Liver (tissue), 9 donors: ENCODE results near the gene PADI6. TPM values are rescaled to one million over a fixed set of nuclear protein-coding genes. Genes with fewer than 3 reads are reported as not detected.

Source experiments
- DNase-seq: peaks from one replicate; pipeline ENCODE4 v3.0.0-alpha.2; 2017; ENCODE audit warnings: low spot score
- H3K27ac ChIP-seq, 2 donors: one replicate each; pipeline ENCODE4 v1.7.0; 2013; ENCODE audit warnings: inconsistent platforms in 2 of 2, low read length in 2 of 2, control low read depth in 1 of 2, low read depth in 1 of 2, mild to moderate bottlenecking in 1 of 2
- H3K27me3 ChIP-seq, 4 donors: one replicate each; pipeline versions ENCODE4 v1.6.1 to v1.7.0; 2013; ENCODE audit warnings: low read length in 3 of 4, inconsistent platforms in 1 of 4, mild to moderate bottlenecking in 1 of 4, moderate library complexity in 1 of 4; ENCODE audit not compliant: control insufficient read depth in 4 of 4, insufficient read depth in 4 of 4
- H3K36me3 ChIP-seq, 4 donors: one replicate each; pipeline versions ENCODE4 v1.6.1 to v1.7.0; 2013; ENCODE audit warnings: low read length in 3 of 4, mild to moderate bottlenecking in 3 of 4, low read depth in 1 of 4, moderate library complexity in 1 of 4; ENCODE audit not compliant: control insufficient read depth in 4 of 4, insufficient read depth in 3 of 4
- H3K4me1 ChIP-seq, 4 donors: one replicate each; pipeline versions ENCODE4 v1.6.1 to v1.7.0; 2013; ENCODE audit warnings: low read length in 3 of 4, mild to moderate bottlenecking in 3 of 4, moderate library complexity in 1 of 4; ENCODE audit not compliant: control insufficient read depth in 4 of 4, insufficient read depth in 4 of 4
- H3K4me3 ChIP-seq, 3 donors: one replicate each; pipeline versions ENCODE4 v1.6.1 to v1.7.0; 2013; ENCODE audit warnings: low read length in 3 of 3, control low read depth in 1 of 3, low read depth in 1 of 3, mild to moderate bottlenecking in 1 of 3
- H3K9ac ChIP-seq, 2 donors: one replicate each; pipeline ENCODE4 v1.7.0; 2013; ENCODE audit warnings: low read length in 2 of 2, mild to moderate bottlenecking in 2 of 2, moderate library complexity in 2 of 2, control low read depth in 1 of 2, low read depth in 1 of 2
- H3K9me3 ChIP-seq, 4 donors: one replicate each; pipeline versions ENCODE4 v1.6.1 to v1.7.0; 2013; ENCODE audit warnings: low read length in 3 of 4; ENCODE audit not compliant: control insufficient read depth in 4 of 4
- EGR1 ChIP-seq, 2 donors: IDR thresholded peaks; 2 replicates each; pipeline ENCODE4 v1.6.1; 2016 to 2018; ENCODE audit warnings: antibody characterized with exemption in 2 of 2, low read depth in 2 of 2
- FOXA1 ChIP-seq: IDR thresholded peaks from 2 replicates; pipeline ENCODE4 v1.6.1; 2016; ENCODE audit warnings: antibody characterized with exemption
- FOXA2 ChIP-seq: IDR thresholded peaks from 2 replicates; pipeline ENCODE4 v1.6.1; 2016; ENCODE audit warnings: antibody characterized with exemption
- GABPA ChIP-seq, 2 donors: IDR thresholded peaks in 1 of 2; conservative IDR thresholded peaks in 1 of 2; 2 replicates each; pipeline ENCODE4 v1.6.1; 2016; ENCODE audit warnings: antibody characterized with exemption in 2 of 2, mild to moderate bottlenecking in 1 of 2, moderate library complexity in 1 of 2
- HNF4A ChIP-seq, 2 donors: conservative IDR thresholded peaks; 2 replicates each; pipeline ENCODE4 v1.6.1; 2016; ENCODE audit warnings: antibody characterized with exemption in 2 of 2, mild to moderate bottlenecking in 2 of 2
- JUND ChIP-seq, 2 donors: IDR thresholded peaks; 2 replicates each; pipeline ENCODE4 v1.6.1; 2016; ENCODE audit warnings: antibody characterized with exemption in 2 of 2
- NR2F2 ChIP-seq: IDR thresholded peaks from 2 replicates; pipeline ENCODE4 v1.6.1; 2016; ENCODE audit warnings: antibody characterized with exemption
- RAD21 ChIP-seq, 2 donors: IDR thresholded peaks; 2 replicates each; pipeline ENCODE4 v1.6.1; 2016; ENCODE audit warnings: antibody characterized with exemption in 2 of 2, mild to moderate bottlenecking in 2 of 2
- SP1 ChIP-seq: IDR thresholded peaks from 2 replicates; pipeline ENCODE4 v1.6.1; 2018; ENCODE audit warnings: antibody characterized with exemption, mild to moderate bottlenecking
- TAF1 ChIP-seq: conservative IDR thresholded peaks from 2 replicates; pipeline ENCODE4 v1.6.1; 2016; ENCODE audit warnings: antibody characterized with exemption, mild to moderate bottlenecking
- YY1 ChIP-seq: IDR thresholded peaks from 2 replicates; pipeline ENCODE4 v1.6.1; 2016; ENCODE audit warnings: antibody characterized with exemption, mild to moderate bottlenecking
- WGBS: extraction: QIAGEN DNeasy Blood & Tissue Kit; methylation state at CpG from one replicate; pipeline ENCODE4 v1.1.7; 2013; 5-methylcytosine and 5-hydroxymethylcytosine counted together
- polyA plus RNA-seq, 2 donors: library from polyadenylated mRNA; stranded (reverse) in 1 of 2; unstranded in 1 of 2; fragments of 200-250 nt in 1 of 2; fragments of >200 nt in 1 of 2; fragmentation: Nextera tagmentation in 1 of 2; extraction: Ambion mirVana in 1 of 2; gene quantifications; one replicate each; pipeline versions ENCODE4 v1.2.1 to v1.2.3, GENCODE V29; 2013 to 2015
- total RNA-seq, 2 donors: library from RNA; depleted of rRNA; stranded (reverse); fragments of >200 nt; gene quantifications; one replicate each; pipeline ENCODE4 v1.2.3, GENCODE V29; 2014
- TF ChIP-seq, protein P1 (sequence below): IDR thresholded peaks from 2 replicates; pipeline ENCODE4 v1.6.1; 2016; ENCODE audit warnings: antibody characterized with exemption
- TF ChIP-seq, protein P2 (sequence below): IDR thresholded peaks from 2 replicates; pipeline ENCODE4 v1.6.1; 2016; ENCODE audit warnings: antibody characterized with exemption
- TF ChIP-seq, protein P3 (sequence below): IDR thresholded peaks from 2 replicates; pipeline ENCODE4 v1.6.1; 2016; ENCODE audit warnings: antibody characterized with exemption
- TF ChIP-seq, protein P4 (sequence below): fragments of 150-350 bp; IDR thresholded peaks from 2 replicates; pipeline ENCODE4 v1.5.1; 2017; ENCODE audit warnings: improper control_type of control experiment, low read depth, low read length; ENCODE audit not compliant: missing input control
- TF ChIP-seq, protein P5 (sequence below): IDR thresholded peaks from 2 replicates; pipeline ENCODE4 v1.6.1; 2016; ENCODE audit warnings: antibody characterized with exemption, mild to moderate bottlenecking
- donor health status: healthy.
- donor health status: healthy.
- donor health status: healthy.
- donor health status: healthy.
- donor health status: healthy.

PADI6 gene
- total and polyA plus RNA-seq, 4 donors: not detected

DNA sequence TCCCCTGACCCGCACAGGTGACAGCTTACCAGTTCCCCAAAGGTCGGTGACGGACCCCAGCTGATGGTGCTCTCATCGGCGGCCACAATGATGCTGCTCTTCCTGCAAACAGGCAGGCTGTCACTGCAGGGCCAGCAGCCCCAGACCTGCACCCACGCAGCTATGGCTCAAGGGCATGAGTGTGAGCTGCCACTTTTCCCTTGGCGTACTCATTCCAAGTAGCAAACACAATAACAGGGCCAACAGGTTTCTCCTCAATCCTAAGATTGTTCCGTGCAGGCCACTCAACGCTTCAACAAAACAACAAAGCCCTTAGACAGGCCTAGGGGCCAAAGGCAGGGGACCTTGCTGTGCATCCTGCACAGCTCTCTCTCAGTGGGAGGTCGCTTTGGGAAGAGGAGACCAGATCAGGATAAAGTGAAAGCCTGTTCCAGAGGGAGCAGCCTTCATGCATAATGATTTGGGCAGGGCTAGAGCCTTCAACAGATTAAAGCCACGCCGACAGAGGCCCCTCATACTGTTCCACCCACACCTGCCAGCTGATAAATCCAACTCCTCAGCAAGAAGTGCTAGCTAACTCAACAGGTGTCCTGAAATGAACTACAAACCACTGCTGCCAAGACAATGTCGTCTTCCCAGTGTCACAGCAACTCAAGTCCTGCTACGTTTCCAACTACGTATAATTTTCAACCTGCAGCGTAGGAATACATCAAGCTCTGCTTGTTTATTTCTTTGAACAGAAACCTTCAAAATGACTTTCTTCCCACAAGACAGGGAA, 40.3 kb downstream of the PADI6 start:
- H3K27ac ChIP-seq: no peak overlapping the region
- WGBS: 93% methylated on average over 16 of the region's 16 CpGs
- H3K4me1 ChIP-seq: no peaks in the 10 kb centered on the region
- TF ChIP-seq FOXA1 (no peak), EGR1 (IDR thresholded peaks at IDR 0.05; ENCODE audit: low read depth in 2 of 2) (no peak), YY1 (no peak), TAF1 (no peak), NR2F2 (no peak), HNF4A (conservative IDR thresholded peaks at IDR 0.05) (no peak), SP1 (no peak), RAD21 (IDR thresholded peaks at IDR 0.05) (no peak)
- TF ChIP-seq, protein P1, sequence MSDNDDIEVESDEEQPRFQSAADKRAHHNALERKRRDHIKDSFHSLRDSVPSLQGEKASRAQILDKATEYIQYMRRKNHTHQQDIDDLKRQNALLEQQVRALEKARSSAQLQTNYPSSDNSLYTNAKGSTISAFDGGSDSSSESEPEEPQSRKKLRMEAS: no peak
- no peak for DNase-seq
- H3K9ac ChIP-seq: no peak overlapping the region
- no peaks in the 10 kb centered on the region for H3K27me3 ChIP-seq
- H3K9me3 ChIP-seq: no peaks in the 10 kb centered on the region
- no peak overlapping the region for H3K4me3 ChIP-seq
- H3K36me3 ChIP-seq: peaks cover 38 to 80% (median 59%) of the 10 kb centered on the region in 4 donors

DNA sequence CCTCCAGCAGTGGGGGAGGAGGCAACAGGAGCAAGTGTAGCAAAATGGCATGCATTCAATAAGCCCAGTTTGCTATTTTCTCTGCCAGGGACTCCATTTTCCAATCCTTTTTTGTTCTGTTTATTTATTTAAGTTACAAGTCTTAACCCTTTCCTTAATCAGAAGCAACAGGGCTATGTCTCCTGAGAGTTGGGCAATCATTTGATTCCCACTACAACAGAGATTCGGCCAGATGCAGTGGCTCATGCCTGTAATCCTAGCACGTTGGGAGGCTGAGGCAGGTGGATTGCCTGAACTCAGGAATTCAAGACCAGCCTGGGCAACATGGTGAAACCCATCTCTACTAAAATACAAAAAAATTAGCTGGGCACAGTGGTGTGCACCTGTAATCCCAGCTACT, 42.0 kb downstream of the PADI6 start:
- DNase-seq: no peak
- TF ChIP-seq GABPA (IDR thresholded peaks at IDR 0.05 in 1 of 2, conservative IDR thresholded peaks at IDR 0.05 in 1 of 2) (no peak), TAF1 (no peak), JUND (IDR thresholded peaks at IDR 0.05) (no peak)
- TF ChIP-seq, protein P2, sequence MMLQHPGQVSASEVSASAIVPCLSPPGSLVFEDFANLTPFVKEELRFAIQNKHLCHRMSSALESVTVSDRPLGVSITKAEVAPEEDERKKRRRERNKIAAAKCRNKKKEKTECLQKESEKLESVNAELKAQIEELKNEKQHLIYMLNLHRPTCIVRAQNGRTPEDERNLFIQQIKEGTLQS: no peak
- Histone ChIP-seq H3K4me3 (no peak overlapping the region), H3K9me3 (no peaks in the 10 kb centered on the region), H3K27ac (no peak overlapping the region), H3K9ac (no peak overlapping the region), H3K36me3 (peaks cover 37 to 80% (median 63%) of the 10 kb centered on the region in 4 donors), H3K4me1 (no peaks in the 10 kb centered on the region), H3K27me3 (no peaks in the 10 kb centered on the region)
- WGBS: 93% methylated on average over 2 of the region's 2 CpGs

DNA sequence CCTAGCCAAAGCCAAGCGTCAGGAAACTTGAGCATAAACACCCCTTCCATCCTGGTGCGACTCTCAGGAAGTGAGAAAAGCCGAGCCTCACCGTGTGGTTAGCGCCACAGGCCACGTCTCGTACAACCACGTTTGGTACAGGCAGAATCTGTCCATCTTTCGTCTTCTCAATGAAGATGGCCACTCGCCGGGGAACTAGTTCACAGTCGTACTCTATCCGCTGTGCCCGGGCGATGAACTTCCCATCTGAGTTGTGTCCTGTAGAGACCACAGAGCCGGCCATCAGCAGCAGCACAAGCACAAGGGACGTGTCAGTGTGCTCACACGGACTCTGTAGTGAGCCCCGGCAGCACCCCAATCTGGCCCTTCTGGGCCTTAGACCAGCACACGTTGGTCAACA, 44.4 kb downstream of the PADI6 start:
- 93% methylated on average over 20 of the region's 20 CpGs for WGBS
- Histone ChIP-seq H3K4me3 (no peak overlapping the region), H3K4me1 (no peaks in the 10 kb centered on the region), H3K27ac (no peak overlapping the region), H3K27me3 (no peaks in the 10 kb centered on the region), H3K36me3 (peaks cover 30 to 75% (median 58%) of the 10 kb centered on the region in 4 donors), H3K9ac (no peak overlapping the region), H3K9me3 (no peaks in the 10 kb centered on the region)
- TF ChIP-seq EGR1 (IDR thresholded peaks at IDR 0.05; ENCODE audit: low read depth in 2 of 2): no peak
- no peak for TF ChIP-seq FOXA1
- TF ChIP-seq JUND (IDR thresholded peaks at IDR 0.05): no peak
- TF ChIP-seq HNF4A (conservative IDR thresholded peaks at IDR 0.05): no peak
- no peak for TF ChIP-seq SP1
- TF ChIP-seq, protein P3, sequence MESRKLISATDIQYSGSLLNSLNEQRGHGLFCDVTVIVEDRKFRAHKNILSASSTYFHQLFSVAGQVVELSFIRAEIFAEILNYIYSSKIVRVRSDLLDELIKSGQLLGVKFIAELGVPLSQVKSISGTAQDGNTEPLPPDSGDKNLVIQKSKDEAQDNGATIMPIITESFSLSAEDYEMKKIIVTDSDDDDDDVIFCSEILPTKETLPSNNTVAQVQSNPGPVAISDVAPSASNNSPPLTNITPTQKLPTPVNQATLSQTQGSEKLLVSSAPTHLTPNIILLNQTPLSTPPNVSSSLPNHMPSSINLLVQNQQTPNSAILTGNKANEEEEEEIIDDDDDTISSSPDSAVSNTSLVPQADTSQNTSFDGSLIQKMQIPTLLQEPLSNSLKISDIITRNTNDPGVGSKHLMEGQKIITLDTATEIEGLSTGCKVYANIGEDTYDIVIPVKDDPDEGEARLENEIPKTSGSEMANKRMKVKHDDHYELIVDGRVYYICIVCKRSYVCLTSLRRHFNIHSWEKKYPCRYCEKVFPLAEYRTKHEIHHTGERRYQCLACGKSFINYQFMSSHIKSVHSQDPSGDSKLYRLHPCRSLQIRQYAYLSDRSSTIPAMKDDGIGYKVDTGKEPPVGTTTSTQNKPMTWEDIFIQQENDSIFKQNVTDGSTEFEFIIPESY: no peak
- TF ChIP-seq, protein P2: no peak
- TF ChIP-seq, protein P4, sequence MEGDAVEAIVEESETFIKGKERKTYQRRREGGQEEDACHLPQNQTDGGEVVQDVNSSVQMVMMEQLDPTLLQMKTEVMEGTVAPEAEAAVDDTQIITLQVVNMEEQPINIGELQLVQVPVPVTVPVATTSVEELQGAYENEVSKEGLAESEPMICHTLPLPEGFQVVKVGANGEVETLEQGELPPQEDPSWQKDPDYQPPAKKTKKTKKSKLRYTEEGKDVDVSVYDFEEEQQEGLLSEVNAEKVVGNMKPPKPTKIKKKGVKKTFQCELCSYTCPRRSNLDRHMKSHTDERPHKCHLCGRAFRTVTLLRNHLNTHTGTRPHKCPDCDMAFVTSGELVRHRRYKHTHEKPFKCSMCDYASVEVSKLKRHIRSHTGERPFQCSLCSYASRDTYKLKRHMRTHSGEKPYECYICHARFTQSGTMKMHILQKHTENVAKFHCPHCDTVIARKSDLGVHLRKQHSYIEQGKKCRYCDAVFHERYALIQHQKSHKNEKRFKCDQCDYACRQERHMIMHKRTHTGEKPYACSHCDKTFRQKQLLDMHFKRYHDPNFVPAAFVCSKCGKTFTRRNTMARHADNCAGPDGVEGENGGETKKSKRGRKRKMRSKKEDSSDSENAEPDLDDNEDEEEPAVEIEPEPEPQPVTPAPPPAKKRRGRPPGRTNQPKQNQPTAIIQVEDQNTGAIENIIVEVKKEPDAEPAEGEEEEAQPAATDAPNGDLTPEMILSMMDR: no peak
- TF ChIP-seq, protein P5, sequence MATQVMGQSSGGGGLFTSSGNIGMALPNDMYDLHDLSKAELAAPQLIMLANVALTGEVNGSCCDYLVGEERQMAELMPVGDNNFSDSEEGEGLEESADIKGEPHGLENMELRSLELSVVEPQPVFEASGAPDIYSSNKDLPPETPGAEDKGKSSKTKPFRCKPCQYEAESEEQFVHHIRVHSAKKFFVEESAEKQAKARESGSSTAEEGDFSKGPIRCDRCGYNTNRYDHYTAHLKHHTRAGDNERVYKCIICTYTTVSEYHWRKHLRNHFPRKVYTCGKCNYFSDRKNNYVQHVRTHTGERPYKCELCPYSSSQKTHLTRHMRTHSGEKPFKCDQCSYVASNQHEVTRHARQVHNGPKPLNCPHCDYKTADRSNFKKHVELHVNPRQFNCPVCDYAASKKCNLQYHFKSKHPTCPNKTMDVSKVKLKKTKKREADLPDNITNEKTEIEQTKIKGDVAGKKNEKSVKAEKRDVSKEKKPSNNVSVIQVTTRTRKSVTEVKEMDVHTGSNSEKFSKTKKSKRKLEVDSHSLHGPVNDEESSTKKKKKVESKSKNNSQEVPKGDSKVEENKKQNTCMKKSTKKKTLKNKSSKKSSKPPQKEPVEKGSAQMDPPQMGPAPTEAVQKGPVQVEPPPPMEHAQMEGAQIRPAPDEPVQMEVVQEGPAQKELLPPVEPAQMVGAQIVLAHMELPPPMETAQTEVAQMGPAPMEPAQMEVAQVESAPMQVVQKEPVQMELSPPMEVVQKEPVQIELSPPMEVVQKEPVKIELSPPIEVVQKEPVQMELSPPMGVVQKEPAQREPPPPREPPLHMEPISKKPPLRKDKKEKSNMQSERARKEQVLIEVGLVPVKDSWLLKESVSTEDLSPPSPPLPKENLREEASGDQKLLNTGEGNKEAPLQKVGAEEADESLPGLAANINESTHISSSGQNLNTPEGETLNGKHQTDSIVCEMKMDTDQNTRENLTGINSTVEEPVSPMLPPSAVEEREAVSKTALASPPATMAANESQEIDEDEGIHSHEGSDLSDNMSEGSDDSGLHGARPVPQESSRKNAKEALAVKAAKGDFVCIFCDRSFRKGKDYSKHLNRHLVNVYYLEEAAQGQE: no peak
- no peak for TF ChIP-seq FOXA2
- TF ChIP-seq TAF1: no peak
- TF ChIP-seq RAD21 (IDR thresholded peaks at IDR 0.05): no peak
- no peak for DNase-seq
